SH-SY5Y (cell line): ENCODE results near the gene KLHL3.

Experiments
- GATA2 ChIP-seq: IDR thresholded peaks from 2 replicates; pipeline ENCODE4 v1.6.1; 2011; ENCODE audit warnings: mild to moderate bottlenecking, low read depth, low read length
- GATA3 ChIP-seq: IDR thresholded peaks from 2 replicates; pipeline ENCODE4 v1.6.1; 2011; ENCODE audit warnings: low read depth, mild to moderate bottlenecking, low read length, moderate library complexity

- TF ChIP-seq GATA2 (no peak), GATA3 (no peak)
These were observed 124.0 kb downstream of the KLHL3 start for GRCh38 chr5:137611794-137612435.
